Vagina (tissue), 2 donors: ENCODE measurements around the gene TRIM10.

ENCODE experiments used
- POLR2A ChIP-seq, 2 donors: fragments of 450-650 bp; IDR thresholded peaks; one replicate each; pipeline ENCODE4 v1.6.1; 2017; ENCODE audit warnings: antibody characterized with exemption in 2 of 2, mild to moderate bottlenecking in 2 of 2, moderate library complexity in 2 of 2
- TF ChIP-seq, protein P1 (sequence below), 3 experiments: fragments of 450-650 bp in 2 of 3; fragments of 200-600 bp in 1 of 3; sonication (generic) in 1 of 3; IDR thresholded peaks; one replicate each; pipeline ENCODE4 v1.5.1; 2017 to 2019; ENCODE audit warnings: antibody characterized with exemption in 3 of 3, mild to moderate bottlenecking in 2 of 3, moderate library complexity in 2 of 3

- TF ChIP-seq, protein P1, sequence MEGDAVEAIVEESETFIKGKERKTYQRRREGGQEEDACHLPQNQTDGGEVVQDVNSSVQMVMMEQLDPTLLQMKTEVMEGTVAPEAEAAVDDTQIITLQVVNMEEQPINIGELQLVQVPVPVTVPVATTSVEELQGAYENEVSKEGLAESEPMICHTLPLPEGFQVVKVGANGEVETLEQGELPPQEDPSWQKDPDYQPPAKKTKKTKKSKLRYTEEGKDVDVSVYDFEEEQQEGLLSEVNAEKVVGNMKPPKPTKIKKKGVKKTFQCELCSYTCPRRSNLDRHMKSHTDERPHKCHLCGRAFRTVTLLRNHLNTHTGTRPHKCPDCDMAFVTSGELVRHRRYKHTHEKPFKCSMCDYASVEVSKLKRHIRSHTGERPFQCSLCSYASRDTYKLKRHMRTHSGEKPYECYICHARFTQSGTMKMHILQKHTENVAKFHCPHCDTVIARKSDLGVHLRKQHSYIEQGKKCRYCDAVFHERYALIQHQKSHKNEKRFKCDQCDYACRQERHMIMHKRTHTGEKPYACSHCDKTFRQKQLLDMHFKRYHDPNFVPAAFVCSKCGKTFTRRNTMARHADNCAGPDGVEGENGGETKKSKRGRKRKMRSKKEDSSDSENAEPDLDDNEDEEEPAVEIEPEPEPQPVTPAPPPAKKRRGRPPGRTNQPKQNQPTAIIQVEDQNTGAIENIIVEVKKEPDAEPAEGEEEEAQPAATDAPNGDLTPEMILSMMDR (IDR thresholded peaks at IDR 0.05): no peak
- TF ChIP-seq POLR2A (IDR thresholded peaks at IDR 0.05): no peak
Measured at GRCh38 chr6:30113841-30114240, 47.2 kb downstream of the TRIM10 start.
